ENCODE data around the gene PHACTR3.

GRCh38 chr20:59720013-59720412 is 115.7 kb downstream of the PHACTR3 start:
- TF ChIP-seq CTCF (IDR thresholded peaks at IDR 0.05; ENCODE audit: low read length) (no peak), EZH2 (IDR thresholded peaks at IDR 0.05; ENCODE audit: borderline replicate concordance, low read length) (no peak)

Measured in OCI-LY1 (cell line).